Coronary artery (tissue), 2 donors: ENCODE measurements around the gene MED17.
A peak's percentile ranks its signal among the peaks of the same experiment; 100 is the strongest.
"Not testable (repeated sequence)": the region's sequence is repeated elsewhere in the genome, so short reads cannot be mapped to it uniquely, and the experiment has no call there.

ENCODE experiments used
- DNase-seq: peaks from one replicate; pipeline ENCODE4 v3.0.0-alpha.2; 2017; ENCODE audit warnings: low spot score
- H3K27ac ChIP-seq, 2 donors: fragments of 200-600 bp; sonication (generic); one replicate each; pipeline ENCODE4 v1.5.1; 2016 to 2019
- H3K4me3 ChIP-seq: fragments of 200-600 bp; sonication (generic); 2 replicates; pipeline ENCODE4 v1.5.1; 2016; ENCODE audit warnings: mild to moderate bottlenecking, moderate library complexity
- TF ChIP-seq, protein P1 (sequence below): fragments of 200-600 bp; sonication (generic); IDR thresholded peaks from one replicate; pipeline ENCODE4 v1.5.1; 2019; ENCODE audit warnings: antibody characterized with exemption

Gene MED17

GRCh38 chr11:93740031-93740729 is 43.9 kb upstream of the MED17 start:
- no peak for DNase-seq
- Histone ChIP-seq H3K27ac (peak overlapping the region in 1 of 2 donors; percentile 87), H3K4me3 (peak overlapping the region; percentile 80)
- TF ChIP-seq, protein P1, sequence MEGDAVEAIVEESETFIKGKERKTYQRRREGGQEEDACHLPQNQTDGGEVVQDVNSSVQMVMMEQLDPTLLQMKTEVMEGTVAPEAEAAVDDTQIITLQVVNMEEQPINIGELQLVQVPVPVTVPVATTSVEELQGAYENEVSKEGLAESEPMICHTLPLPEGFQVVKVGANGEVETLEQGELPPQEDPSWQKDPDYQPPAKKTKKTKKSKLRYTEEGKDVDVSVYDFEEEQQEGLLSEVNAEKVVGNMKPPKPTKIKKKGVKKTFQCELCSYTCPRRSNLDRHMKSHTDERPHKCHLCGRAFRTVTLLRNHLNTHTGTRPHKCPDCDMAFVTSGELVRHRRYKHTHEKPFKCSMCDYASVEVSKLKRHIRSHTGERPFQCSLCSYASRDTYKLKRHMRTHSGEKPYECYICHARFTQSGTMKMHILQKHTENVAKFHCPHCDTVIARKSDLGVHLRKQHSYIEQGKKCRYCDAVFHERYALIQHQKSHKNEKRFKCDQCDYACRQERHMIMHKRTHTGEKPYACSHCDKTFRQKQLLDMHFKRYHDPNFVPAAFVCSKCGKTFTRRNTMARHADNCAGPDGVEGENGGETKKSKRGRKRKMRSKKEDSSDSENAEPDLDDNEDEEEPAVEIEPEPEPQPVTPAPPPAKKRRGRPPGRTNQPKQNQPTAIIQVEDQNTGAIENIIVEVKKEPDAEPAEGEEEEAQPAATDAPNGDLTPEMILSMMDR, result no peak

GRCh38 chr11:93740730-93741093 is 43.4 kb upstream of the MED17 start:
- DNase-seq, result peak; percentile 83
- H3K4me3 ChIP-seq, result peak overlapping the region; percentile 80
- TF ChIP-seq, protein P1, result no peak
- peak overlapping the region; percentile 87 to 98 for H3K27ac ChIP-seq

DNA sequence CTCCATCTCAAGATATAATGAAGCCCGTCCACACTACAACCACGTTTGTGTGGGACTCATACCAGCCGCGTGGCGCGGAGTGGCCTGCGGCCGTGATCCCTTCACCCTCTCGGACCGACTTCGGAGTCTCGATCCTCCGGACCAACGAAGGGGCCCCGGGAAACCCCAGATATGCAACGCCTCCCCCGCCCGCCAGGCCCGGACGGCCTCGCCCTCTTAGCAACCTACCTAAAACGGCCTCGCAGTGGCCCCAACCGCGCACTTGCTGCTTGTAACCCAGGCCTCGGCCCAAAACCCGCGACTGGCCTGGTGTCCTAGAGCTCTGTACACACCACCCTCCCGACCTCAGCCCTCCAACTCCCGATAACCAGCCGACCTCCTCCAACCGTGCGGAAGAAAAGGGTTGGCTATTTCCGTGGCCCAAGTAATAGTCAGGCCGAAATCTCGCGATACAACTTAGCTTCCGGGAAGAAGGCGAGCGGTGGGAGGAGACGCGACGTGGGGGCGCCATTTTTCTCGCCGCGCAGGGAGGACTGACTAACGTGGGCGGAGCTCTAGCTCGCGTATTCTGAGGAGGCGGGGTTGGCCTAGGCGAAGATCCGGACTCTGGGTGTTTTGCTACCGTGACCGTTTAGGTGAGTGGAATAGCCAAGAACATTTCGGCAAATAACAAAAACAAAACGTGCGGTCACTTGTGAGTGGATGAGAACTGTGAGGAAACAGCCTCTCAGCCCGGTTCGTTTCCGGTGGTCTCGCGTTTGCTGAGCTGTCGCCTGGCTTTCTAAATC is 42.8 kb upstream of the MED17 start, which contains the start of the genes C11orf54 and TAF1D:
TSS of gene C11orf54 (plus strand) at position 579 of the 788 bp plus-strand sequence. CDS start 5,722 bp downstream, outside the sequence.
TSS of gene TAF1D (minus strand) at position 402 of the 788 bp plus-strand sequence. CDS start 2,191 bp downstream, outside the sequence.
- H3K4me3 ChIP-seq, result peak within 1 kb of the TSS; percentile 80
- DNase-seq, result peak; percentile 99
- peak within 1 kb of the TSS; percentile 87 to 98 for H3K27ac ChIP-seq
- TF ChIP-seq, protein P1, result no peak

- TF ChIP-seq, protein P1, result no peak
- Histone ChIP-seq H3K27ac (peak overlapping the region; percentile 87 to 98), H3K4me3 (peak overlapping the region; percentile 80)
- no peak for DNase-seq
Observed at GRCh38 chr11:93741882-93742226, 42.2 kb upstream of the MED17 start.

DNA sequence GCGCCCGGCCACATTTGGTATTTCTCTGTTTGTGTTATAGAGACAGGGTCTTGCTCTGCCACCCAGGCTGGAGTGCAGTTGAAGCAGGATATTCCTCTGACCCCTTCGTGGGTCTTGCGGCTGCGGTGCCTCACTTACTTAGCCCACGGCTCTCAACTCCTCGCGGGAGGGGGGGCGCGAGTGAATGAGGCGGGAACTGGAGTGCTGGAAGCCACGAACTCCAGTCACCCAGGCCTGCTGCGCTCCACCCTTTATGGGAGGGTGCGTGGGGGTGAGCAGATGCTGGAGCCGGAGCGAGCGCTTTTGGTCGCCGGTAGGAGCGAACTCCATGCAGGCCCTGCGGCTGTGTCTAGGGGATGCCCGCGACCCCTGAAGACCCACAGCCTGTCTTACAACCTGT is 40.8 kb upstream of the MED17 start:
- DNase-seq, result no peak
- H3K27ac ChIP-seq, result peak overlapping the region in 1 of 2 donors; percentile 5
- H3K4me3 ChIP-seq, result no peak overlapping the region
- TF ChIP-seq, protein P1, result no peak

- DNase-seq, result no peak
- Histone ChIP-seq H3K4me3 (peak overlapping the region; percentile 52), H3K27ac (peak overlapping the region; percentile 74 to 82)
- TF ChIP-seq, protein P1, result no peak
Observed at GRCh38 chr11:93744669-93745004, 39.4 kb upstream of the MED17 start.

DNA sequence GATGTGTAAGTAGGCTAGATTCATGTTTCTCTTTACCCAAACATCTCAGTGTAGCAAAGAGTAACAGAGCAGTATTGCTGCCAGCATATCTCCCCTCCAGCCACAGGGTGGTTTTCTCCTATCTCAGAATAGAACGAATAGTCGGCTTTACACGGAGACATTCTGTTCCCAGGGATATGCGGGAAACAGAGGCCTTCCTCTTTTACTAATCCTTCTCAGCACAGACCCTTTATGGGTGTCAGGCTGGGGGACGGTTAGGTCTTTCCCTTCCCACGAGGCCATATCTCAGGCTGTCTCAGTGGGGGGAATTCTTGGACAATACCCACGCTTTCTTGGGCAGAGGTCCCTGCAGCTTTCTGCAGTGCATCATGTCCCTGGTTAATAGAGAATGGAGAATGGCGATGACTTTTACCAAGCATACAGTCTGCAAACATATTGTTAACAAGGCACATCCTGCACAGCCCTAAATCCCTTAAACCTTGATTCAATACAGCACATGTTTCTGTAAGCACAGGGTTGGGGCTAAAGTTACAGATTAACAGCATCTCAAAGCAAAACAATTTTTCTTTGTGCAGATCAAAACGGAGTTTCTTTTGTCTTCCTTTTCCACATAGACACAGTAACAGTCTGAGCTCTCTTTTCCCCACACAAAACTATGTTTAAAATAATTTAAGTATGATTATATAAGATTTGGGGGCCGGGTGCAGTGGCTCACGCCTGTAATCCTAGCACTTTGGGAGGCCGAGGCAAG is 38.9 kb upstream of the MED17 start:
- Histone ChIP-seq H3K4me3 (peak overlapping the region; percentile 52), H3K27ac (peak overlapping the region; percentile 74 to 82)
- DNase-seq, result not testable (repeated sequence)
